SU-DHL-6 (cell line): Measurements from ENCODE around the gene SLC11A1.

ENCODE experiments used
- H2AFZ ChIP-seq: fragments of 200-600 bp; sonication (generic); 2 replicates; pipeline ENCODE4 v1.6.1; 2014; ENCODE audit warnings: low read depth, mild to moderate bottlenecking, moderate library complexity, mixed read lengths, antibody characterized with exemption, low read length; ENCODE audit not compliant: severe bottlenecking
- H3F3A ChIP-seq: fragments of 200-600 bp; shearing (Covaris generic); 2 replicates; pipeline ENCODE4 v1.6.0; 2016; ENCODE audit warnings: antibody characterized with exemption, mild to moderate bottlenecking; ENCODE audit not compliant: insufficient read depth
- H3K27ac ChIP-seq: fragments of 200-600 bp; sonication (generic); 2 replicates; pipeline ENCODE4 v1.5.1; 2016; ENCODE audit warnings: low read depth, mild to moderate bottlenecking, low read length, moderate library complexity, mixed read lengths
- H3K27me3 ChIP-seq: fragments of 200-600 bp; sonication (generic), shearing (Covaris generic); 2 replicates; pipeline ENCODE4 v1.6.0; 2014; ENCODE audit warnings: mild to moderate bottlenecking, low read length
- H3K36me3 ChIP-seq: fragments of 200-600 bp; sonication (generic); 2 replicates; pipeline ENCODE4 v1.6.1; 2014; ENCODE audit warnings: mild to moderate bottlenecking, low read length, mixed read lengths
- H3K4me2 ChIP-seq: fragments of 300-600, 200-600 bp; shearing (Covaris generic), sonication (generic); 2 replicates; pipeline ENCODE4 v1.6.0; 2014; ENCODE audit warnings: low read length, low read depth, mild to moderate bottlenecking; ENCODE audit not compliant: poor library complexity, severe bottlenecking
- H3K4me3 ChIP-seq: fragments of 200-600 bp; sonication (generic); 2 replicates; pipeline ENCODE4 v1.5.1; 2014; ENCODE audit warnings: antibody characterized with exemption, low read length, mild to moderate bottlenecking, mixed read lengths; ENCODE audit not compliant: insufficient read depth, poor library complexity, severe bottlenecking
- H3K79me2 ChIP-seq: fragments of 200-600 bp; sonication (generic); 2 replicates; pipeline ENCODE4 v1.6.1; 2014; ENCODE audit warnings: mild to moderate bottlenecking, low read length, moderate library complexity; ENCODE audit not compliant: insufficient read depth
- H3K9ac ChIP-seq: fragments of 200-600 bp; sonication (generic); 2 replicates; pipeline ENCODE4 v1.7.0; 2014; ENCODE audit warnings: mild to moderate bottlenecking, low read length
- H3K9me2 ChIP-seq: fragments of 200-600 bp; sonication (generic); replicated peaks from 2 replicates; pipeline ENCODE4 v1.6.1; 2014; ENCODE audit warnings: low read length; ENCODE audit not compliant: insufficient read depth
- H3K9me3 ChIP-seq: fragments of 200-600 bp; sonication (generic); 2 replicates; pipeline ENCODE4 v1.6.1; 2014; ENCODE audit warnings: low read length, mixed read lengths; ENCODE audit not compliant: insufficient read depth
- H4K20me1 ChIP-seq: fragments of 200-600 bp; sonication (generic); 2 replicates; pipeline ENCODE4 v1.6.1; 2014; ENCODE audit warnings: low read depth, mild to moderate bottlenecking, antibody characterized with exemption, low read length, moderate library complexity, mixed read lengths
- CTCF ChIP-seq: fragments of 200-600 bp; sonication (generic); IDR thresholded peaks from one replicate; pipeline ENCODE4 v1.5.1; 2017; ENCODE audit warnings: antibody characterized with exemption, mild to moderate bottlenecking, low read length, moderate library complexity; ENCODE audit not compliant: insufficient read depth, poor library complexity, severe bottlenecking
- EZH2phosphoT487 ChIP-seq: fragments of 200-600 bp; sonication (generic), shearing (Covaris generic); conservative IDR thresholded peaks from 2 replicates; pipeline ENCODE4 v1.6.1; 2018; ENCODE audit warnings: mild to moderate bottlenecking, antibody characterized with exemption, low read length, moderate library complexity, mixed read lengths

Gene SLC11A1

GRCh38 chr2:218395826-218396687, 14.0 kb downstream of the SLC11A1 start:
- Histone ChIP-seq H3K27me3 (no peaks in the 10 kb centered on the region), H2AFZ (peak overlapping the region; percentile 98), H3K79me2 (peaks cover 7% of the 10 kb centered on the region; the same call in 1 of the 2 replicates), H3K36me3 (no peaks in the 10 kb centered on the region), H3K9me3 (no peaks in the 10 kb centered on the region), H3K4me2 (peak overlapping the region; percentile 71), H3K27ac (peak overlapping the region; percentile 71), H3K4me3 (peak overlapping the region; percentile 85), H3F3A (no peaks in the 10 kb centered on the region), H3K9me2 (no peaks in the 10 kb centered on the region), H3K9ac (peak overlapping the region; percentile 64), H4K20me1 (no peaks in the 10 kb centered on the region)
- TF ChIP-seq EZH2phosphoT487 (no peak), CTCF (peak; percentile 84)

- Histone ChIP-seq H3F3A (no peaks in the 10 kb centered on the region), H2AFZ (peak overlapping the region; percentile 98), H3K36me3 (no peaks in the 10 kb centered on the region), H3K9me3 (no peaks in the 10 kb centered on the region), H3K4me3 (peak overlapping the region; percentile 85), H3K4me2 (peak overlapping the region; percentile 71), H3K79me2 (peaks cover 11% of the 10 kb centered on the region; the same call in 1 of the 2 replicates), H4K20me1 (no peaks in the 10 kb centered on the region), H3K9me2 (no peaks in the 10 kb centered on the region), H3K27ac (peak overlapping the region; percentile 71; the same call in 1 of the 2 replicates), H3K9ac (peak overlapping the region; percentile 64), H3K27me3 (no peaks in the 10 kb centered on the region)
- TF ChIP-seq CTCF (no peak), EZH2phosphoT487 (no peak)
Observed at GRCh38 chr2:218396688-218397462, 14.8 kb downstream of the SLC11A1 start.

GRCh38 chr2:218397463-218397819, 15.4 kb downstream of the SLC11A1 start:
- Histone ChIP-seq H3K9me2 (no peaks in the 10 kb centered on the region), H3K4me3 (no peak overlapping the region), H3K9ac (no peak overlapping the region), H3K79me2 (peaks cover 11% of the 10 kb centered on the region; the same call in 1 of the 2 replicates), H3K27me3 (no peaks in the 10 kb centered on the region), H2AFZ (no peak overlapping the region), H3K36me3 (no peaks in the 10 kb centered on the region), H3K9me3 (no peaks in the 10 kb centered on the region), H3K27ac (no peak overlapping the region), H3F3A (no peaks in the 10 kb centered on the region), H3K4me2 (no peak overlapping the region), H4K20me1 (no peaks in the 10 kb centered on the region)
- TF ChIP-seq CTCF (no peak), EZH2phosphoT487 (no peak)
